Ascending aorta (tissue), 2 donors: Measurements from ENCODE around the gene IL1B. TPM values are rescaled to one million over a fixed set of nuclear protein-coding genes. Genes with fewer than 3 reads are reported as not detected.

Experiments
- DNase-seq, 2 donors: peaks; one replicate each; pipeline ENCODE4 v3.0.0-alpha.2; 2019; ENCODE audit warnings: low spot score in 2 of 2
- H3K27ac ChIP-seq, 2 donors: fragments of 200-600 bp; sonication (generic); one replicate each; pipeline ENCODE4 v1.5.1; 2016 to 2017; ENCODE audit warnings: mild to moderate bottlenecking in 1 of 2
- H3K27me3 ChIP-seq: fragments of 200-600 bp; sonication (generic); one replicate; pipeline ENCODE4 v1.5.1; 2017
- H3K36me3 ChIP-seq, 2 donors: fragments of 200-600 bp; sonication (generic); one replicate each; pipeline ENCODE4 v1.5.1; 2016
- H3K4me1 ChIP-seq, 2 donors: fragments of 200-600 bp; sonication (generic); one replicate each; pipeline ENCODE4 v1.5.1; 2016 to 2017; ENCODE audit warnings: mild to moderate bottlenecking in 1 of 2
- H3K4me3 ChIP-seq, 2 donors: fragments of 200-600 bp; sonication (generic); one replicate each; pipeline ENCODE4 v1.5.1; 2016 to 2017; ENCODE audit warnings: mild to moderate bottlenecking in 1 of 2
- H3K9me3 ChIP-seq, 2 donors: fragments of 200-600 bp; sonication (generic); one replicate each; pipeline ENCODE4 v1.5.1; 2016
- CTCF ChIP-seq, 3 experiments: fragments of 200-600 bp in 2 of 3; fragments of 450-650 bp in 1 of 3; sonication (generic) in 2 of 3; IDR thresholded peaks; one replicate each; pipeline ENCODE4 v1.5.1; 2016 to 2019; ENCODE audit warnings: antibody characterized with exemption in 3 of 3, mild to moderate bottlenecking in 1 of 3, moderate library complexity in 1 of 3
- intact Hi-C: fragments of 100-400 bp; cut with DNase I; formaldehyde crosslinking; loops from one replicate; pipeline ENCODE4 v1.15.1; 2023
- total RNA-seq: library from RNA; depleted of rRNA; stranded (reverse); fragments of >200 nt; gene quantifications from one replicate; pipeline ENCODE4 v1.1.0, GENCODE V29; 2016

IL1B gene
- total RNA-seq, 1 donor from 2014 or later = not detected

GRCh38 chr2:112827009-112827408, 9.6 kb downstream of the IL1B start:
- no peaks in the 10 kb centered on the region for H3K36me3 ChIP-seq
- intact Hi-C loops = no loop called here
- DNase-seq = no peak
- H3K9me3 ChIP-seq = no peaks in the 10 kb centered on the region
- no peaks in the 10 kb centered on the region for H3K27me3 ChIP-seq
- TF ChIP-seq CTCF (IDR thresholded peaks at IDR 0.05) = no peak
- H3K4me3 ChIP-seq = no peak overlapping the region
- no peak overlapping the region for H3K27ac ChIP-seq
- no peaks in the 10 kb centered on the region for H3K4me1 ChIP-seq

- no peaks in the 10 kb centered on the region for H3K27me3 ChIP-seq
- H3K9me3 ChIP-seq = no peaks in the 10 kb centered on the region
- no peak for DNase-seq
- no peaks in the 10 kb centered on the region for H3K36me3 ChIP-seq
- no peak for TF ChIP-seq CTCF (IDR thresholded peaks at IDR 0.05)
- H3K4me1 ChIP-seq = no peaks in the 10 kb centered on the region
- no peak overlapping the region for H3K4me3 ChIP-seq
- H3K27ac ChIP-seq = no peak overlapping the region
- intact Hi-C loops = no loop called here
These were observed 10.9 kb downstream of the IL1B start for GRCh38 chr2:112825706-112826105.

GRCh38 chr2:112824694-112825085, 11.9 kb downstream of the IL1B start:
- intact Hi-C loops = no loop called here
- Histone ChIP-seq H3K9me3 (no peaks in the 10 kb centered on the region), H3K36me3 (no peaks in the 10 kb centered on the region), H3K4me3 (no peak overlapping the region), H3K27ac (no peak overlapping the region), H3K4me1 (no peaks in the 10 kb centered on the region), H3K27me3 (no peaks in the 10 kb centered on the region)
- DNase-seq = no peak
- TF ChIP-seq CTCF (IDR thresholded peaks at IDR 0.05) = no peak

- H3K4me3 ChIP-seq = no peak overlapping the region
- no peaks in the 10 kb centered on the region for H3K9me3 ChIP-seq
- no peaks in the 10 kb centered on the region for H3K27me3 ChIP-seq
- no peak for DNase-seq
- intact Hi-C loops = no loop called here
- H3K36me3 ChIP-seq = no peaks in the 10 kb centered on the region
- H3K4me1 ChIP-seq = no peaks in the 10 kb centered on the region
- TF ChIP-seq CTCF (IDR thresholded peaks at IDR 0.05) = no peak
- H3K27ac ChIP-seq = no peak overlapping the region
These were observed 14.9 kb downstream of the IL1B start for GRCh38 chr2:112821682-112822081.

GRCh38 chr2:112821142-112821541, 15.4 kb downstream of the IL1B start:
- no peak for DNase-seq
- no peaks in the 10 kb centered on the region for H3K4me1 ChIP-seq
- no peaks in the 10 kb centered on the region for H3K9me3 ChIP-seq
- intact Hi-C loops = no loop called here
- no peak overlapping the region for H3K27ac ChIP-seq
- no peak for TF ChIP-seq CTCF (IDR thresholded peaks at IDR 0.05)
- no peak overlapping the region for H3K4me3 ChIP-seq
- no peaks in the 10 kb centered on the region for H3K36me3 ChIP-seq
- no peaks in the 10 kb centered on the region for H3K27me3 ChIP-seq

- Histone ChIP-seq H3K9me3 (no peaks in the 10 kb centered on the region), H3K4me3 (no peak overlapping the region), H3K4me1 (no peaks in the 10 kb centered on the region), H3K27me3 (no peaks in the 10 kb centered on the region), H3K36me3 (no peaks in the 10 kb centered on the region), H3K27ac (no peak overlapping the region)
- intact Hi-C loops = no loop called here
- TF ChIP-seq CTCF (IDR thresholded peaks at IDR 0.05) = no peak
- no peak for DNase-seq
These were observed 16.2 kb downstream of the IL1B start for GRCh38 chr2:112820343-112820742.
